AG10803 (cell line): ENCODE measurements around the gene STAP2.
A peak's percentile ranks its signal among the peaks of the same experiment; 100 is the strongest.

ENCODE experiments used
- DNase-seq: peaks from one replicate; pipeline ENCODE4 v3.0.0; 2010; ENCODE audit warnings: low read depth
- H3K4me3 ChIP-seq: 2 replicates; pipeline ENCODE4 v1.5.1; 2011; ENCODE audit warnings: mild to moderate bottlenecking, low read length, control low read depth
- CTCF ChIP-seq: conservative IDR thresholded peaks from 2 replicates; pipeline ENCODE4 v1.5.1; 2011; ENCODE audit warnings: mild to moderate bottlenecking, low read length, control low read depth, inconsistent platforms

STAP2 gene

GRCh38 chr19:4328243-4328990, 10.2 kb downstream of the STAP2 start:
- DNase-seq, result peak; percentile 92
- H3K4me3 ChIP-seq, result peak overlapping the region; percentile 66
- TF ChIP-seq CTCF, result no peak

- peak overlapping the region; percentile 56 for H3K4me3 ChIP-seq
- no peak for DNase-seq
- TF ChIP-seq CTCF, result no peak
Measured at GRCh38 chr19:4327877-4328242, 10.8 kb downstream of the STAP2 start.

GRCh38 chr19:4327252-4327876, 11.3 kb downstream of the STAP2 start:
- no peak for TF ChIP-seq CTCF
- H3K4me3 ChIP-seq, result peak overlapping the region; percentile 56
- DNase-seq, result peak; percentile 22

- no peak for DNase-seq
- no peak overlapping the region for H3K4me3 ChIP-seq
- TF ChIP-seq CTCF, result no peak
Measured at GRCh38 chr19:4326837-4327251, 11.8 kb downstream of the STAP2 start.

- no peak for DNase-seq
- H3K4me3 ChIP-seq, result no peak overlapping the region
- no peak for TF ChIP-seq CTCF
Measured at GRCh38 chr19:4326215-4326836, 12.3 kb downstream of the STAP2 start.

- TF ChIP-seq CTCF, result no peak
- DNase-seq, result no peak
- H3K4me3 ChIP-seq, result no peak overlapping the region
Measured at GRCh38 chr19:4324228-4324627, 14.4 kb downstream of the STAP2 start.

- no peak overlapping the region for H3K4me3 ChIP-seq
- TF ChIP-seq CTCF, result no peak
- no peak for DNase-seq
Measured at GRCh38 chr19:4323692-4324091, 14.9 kb downstream of the STAP2 start.
